K562 (cell line): ENCODE data around the gene SPTAN1. TPM values are rescaled to one million over a fixed set of nuclear protein-coding genes. Genes with fewer than 3 reads are reported as not detected.

Experiments
- CHD1 ChIP-seq: fragments of 200-600 bp; sonication (generic); IDR thresholded peaks from one replicate; pipeline ENCODE4 v1.6.1; 2012; ENCODE audit warnings: mild to moderate bottlenecking, moderate library complexity, low read length, inconsistent platforms
- DACH1 ChIP-seq: fragments of 450-650 bp; IDR thresholded peaks from 2 replicates; pipeline ENCODE4 v1.6.1; 2018; ENCODE audit not compliant: partially characterized antibody
- FOXM1 ChIP-seq, 2 experiments: fragments of 450-650 bp in 1 of 2; sonication (generic) in 1 of 2; formaldehyde crosslinking in 1 of 2; IDR thresholded peaks; 2 replicates each; pipeline versions ENCODE4 v1.6.1 to v1.9.0; 2017 to 2022; ENCODE audit warnings: low read depth in 2 of 2, mild to moderate bottlenecking in 2 of 2, missing genetic modification reagents in 1 of 2, moderate library complexity in 1 of 2
- FUS ChIP-seq: fragments of 200-400 bp; formaldehyde crosslinking; optimal IDR thresholded peaks from 2 replicates; pipeline ENCODE3; 2017; ENCODE audit warnings: low read depth, low read length
- HMGN3 ChIP-seq: IDR thresholded peaks from 2 replicates; pipeline ENCODE4 v1.6.1; 2011; ENCODE audit warnings: borderline replicate concordance, low read depth, mild to moderate bottlenecking, mixed read lengths, low read length; ENCODE audit not compliant: insufficient read length; ENCODE audit errors: extremely low read depth
- LARP7 ChIP-seq: fragments of 450-650 bp; IDR thresholded peaks from 2 replicates; pipeline ENCODE4 v1.6.1; 2016
- NCOA1 ChIP-seq: fragments of 450-650 bp; IDR thresholded peaks from 2 replicates; pipeline ENCODE4 v1.6.1; 2016; ENCODE audit warnings: low read depth
- NR4A1 ChIP-seq, 2 experiments: fragments of 250-450 bp in 1 of 2; fragments of 450-650 bp in 1 of 2; sonication (Bioruptor Pico) in 1 of 2; IDR thresholded peaks; 2 replicates each; pipeline versions ENCODE4 v1.4.0 to v1.6.1; 2016 to 2020; ENCODE audit warnings: mild to moderate bottlenecking in 2 of 2, missing compliant biosample characterization in 1 of 2, missing genetic modification characterization in 1 of 2, moderate library complexity in 1 of 2
- PTTG1 ChIP-seq: fragments of 450-650 bp; IDR thresholded peaks from 2 replicates; pipeline ENCODE4 v1.6.1; 2016; ENCODE audit warnings: low read depth, mild to moderate bottlenecking, missing genetic modification characterization, missing compliant biosample characterization
- RFX5 ChIP-seq: IDR thresholded peaks from 2 replicates; pipeline ENCODE4 v1.6.1; 2011; ENCODE audit warnings: low read depth, mild to moderate bottlenecking, improper control_type of control experiment, low read length
- TARDBP ChIP-seq: fragments of 450-650 bp; IDR thresholded peaks from 2 replicates; pipeline ENCODE4 v1.6.1; 2016
- ZNF124 ChIP-seq: sonication (generic); formaldehyde crosslinking; IDR thresholded peaks from 2 replicates; pipeline ENCODE4 v1.8.1; 2022; ENCODE audit warnings: missing genetic modification reagents
- ZNF239 ChIP-seq: fragments of 250-450 bp; sonication (Bioruptor Pico); IDR thresholded peaks from 2 replicates; pipeline ENCODE4 v1.4.0; 2020; ENCODE audit warnings: mild to moderate bottlenecking
- ZNF699 ChIP-seq: fragments of 250-450 bp; sonication (Bioruptor Pico); IDR thresholded peaks from 2 replicates; pipeline ENCODE4 v1.8.0; 2021; ENCODE audit warnings: mild to moderate bottlenecking, moderate library complexity; ENCODE audit not compliant: insufficient replicate concordance
- polyA plus RNA-seq, 8 experiments: library from polyadenylated mRNA; depleted of rRNA in 4 of 8; stranded (reverse) in 5 of 8; unstranded in 3 of 8; fragments of >200 nt; fragmentation: Nextera tagmentation in 2 of 8; fragmentation: Illumina TruSeq in 1 of 8; extraction: Ambion mirVana in 2 of 8; extraction: Trizol in 1 of 8; gene quantifications; 2 replicates each; pipeline versions ENCODE4 v1.2.1 to v1.2.3, GENCODE V29; 2011 to 2014; ENCODE audit warnings: inconsistent platforms in 1 of 8, missing spikeins in 1 of 8
- total RNA-seq, 7 experiments: library from RNA; depleted of rRNA in 6 of 7; stranded (reverse); fragments of >200 nt in 6 of 7; fragmentation: Illumina TruSeq in 2 of 7; extraction: Trizol in 2 of 7; gene quantifications; 2 replicates each; pipeline versions ENCODE4 v1.2.1 to v1.2.3, GENCODE V29; 2011 to 2021; ENCODE audit warnings: low replicate concordance in 1 of 7
- TF ChIP-seq, protein P1 (sequence below): fragments of 450-650 bp; IDR thresholded peaks from 2 replicates; pipeline ENCODE4 v1.6.1; 2014; ENCODE audit warnings: low read depth, mild to moderate bottlenecking, moderate library complexity, borderline replicate concordance
- TF ChIP-seq, protein P2 (sequence below), 2 experiments: fragments of 450-650 bp in 1 of 2; sonication (generic) in 1 of 2; formaldehyde crosslinking in 1 of 2; IDR thresholded peaks; 2 replicates each; pipeline versions ENCODE4 v1.7.1 to v1.9.0; 2016 to 2022; ENCODE audit warnings: inconsistent platforms in 1 of 2, mild to moderate bottlenecking in 1 of 2, missing genetic modification reagents in 1 of 2
- TF ChIP-seq, protein P3 (sequence below): fragments of 450-650 bp; IDR thresholded peaks from 2 replicates; pipeline ENCODE4 v1.6.1; 2016

SPTAN1 gene
- total and polyA plus RNA-seq, 9 of the 15 experiments (the other 6 are each of a cell fraction or from before 2014, with no cell fraction given), result 1.5 to 13.5 (median 6.8) TPM

DNA sequence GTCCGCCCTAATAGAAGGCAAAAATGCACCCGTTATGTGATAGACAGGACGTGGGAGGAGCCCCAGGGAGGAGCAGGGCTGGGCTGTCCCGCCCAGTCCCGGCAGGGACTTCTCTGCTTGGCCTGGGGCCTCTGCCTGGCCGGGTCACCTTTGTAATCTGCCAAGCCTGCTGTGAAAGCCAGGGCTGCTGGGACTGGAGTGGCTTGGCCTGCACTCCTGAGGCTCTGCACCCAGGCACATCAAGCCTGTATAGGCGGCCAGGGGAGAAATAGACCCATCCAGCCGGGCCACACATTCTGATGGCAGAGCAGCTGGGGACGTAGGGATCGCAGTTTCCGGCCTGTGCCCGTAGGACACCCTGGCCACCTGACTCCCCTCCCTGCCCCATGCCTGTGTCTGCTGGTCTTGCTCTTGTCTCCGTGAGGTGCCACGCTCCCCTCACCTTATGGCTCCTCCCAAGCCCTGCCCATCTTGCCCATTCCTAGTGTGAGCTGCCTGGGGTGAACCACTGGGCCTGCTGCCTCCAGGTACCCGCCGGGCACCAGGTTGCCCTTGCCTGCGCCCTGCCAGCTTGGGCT is 76.2 kb downstream of the SPTAN1 start (continued):
- no peak for TF ChIP-seq FOXM1 (IDR thresholded peaks at IDR 0.05; ENCODE audit: low read depth)
- TF ChIP-seq FOXM1 (CRISPR knock-in tag; IDR thresholded peaks at IDR 0.05; ENCODE audit: low read depth), result no peak
- no peak for TF ChIP-seq ZNF239 (CRISPR knock-in tag)
- TF ChIP-seq PTTG1 (tag), result no peak
- TF ChIP-seq NCOA1, result no peak
- no peak for TF ChIP-seq ZNF124
- no peak for TF ChIP-seq TARDBP
- no peak for TF ChIP-seq FUS
- no peak for TF ChIP-seq DACH1
- peak; percentile 7 for TF ChIP-seq HMGN3
- TF ChIP-seq, protein P1, sequence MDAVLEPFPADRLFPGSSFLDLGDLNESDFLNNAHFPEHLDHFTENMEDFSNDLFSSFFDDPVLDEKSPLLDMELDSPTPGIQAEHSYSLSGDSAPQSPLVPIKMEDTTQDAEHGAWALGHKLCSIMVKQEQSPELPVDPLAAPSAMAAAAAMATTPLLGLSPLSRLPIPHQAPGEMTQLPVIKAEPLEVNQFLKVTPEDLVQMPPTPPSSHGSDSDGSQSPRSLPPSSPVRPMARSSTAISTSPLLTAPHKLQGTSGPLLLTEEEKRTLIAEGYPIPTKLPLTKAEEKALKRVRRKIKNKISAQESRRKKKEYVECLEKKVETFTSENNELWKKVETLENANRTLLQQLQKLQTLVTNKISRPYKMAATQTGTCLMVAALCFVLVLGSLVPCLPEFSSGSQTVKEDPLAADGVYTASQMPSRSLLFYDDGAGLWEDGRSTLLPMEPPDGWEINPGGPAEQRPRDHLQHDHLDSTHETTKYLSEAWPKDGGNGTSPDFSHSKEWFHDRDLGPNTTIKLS, result no peak
- TF ChIP-seq, protein P2, sequence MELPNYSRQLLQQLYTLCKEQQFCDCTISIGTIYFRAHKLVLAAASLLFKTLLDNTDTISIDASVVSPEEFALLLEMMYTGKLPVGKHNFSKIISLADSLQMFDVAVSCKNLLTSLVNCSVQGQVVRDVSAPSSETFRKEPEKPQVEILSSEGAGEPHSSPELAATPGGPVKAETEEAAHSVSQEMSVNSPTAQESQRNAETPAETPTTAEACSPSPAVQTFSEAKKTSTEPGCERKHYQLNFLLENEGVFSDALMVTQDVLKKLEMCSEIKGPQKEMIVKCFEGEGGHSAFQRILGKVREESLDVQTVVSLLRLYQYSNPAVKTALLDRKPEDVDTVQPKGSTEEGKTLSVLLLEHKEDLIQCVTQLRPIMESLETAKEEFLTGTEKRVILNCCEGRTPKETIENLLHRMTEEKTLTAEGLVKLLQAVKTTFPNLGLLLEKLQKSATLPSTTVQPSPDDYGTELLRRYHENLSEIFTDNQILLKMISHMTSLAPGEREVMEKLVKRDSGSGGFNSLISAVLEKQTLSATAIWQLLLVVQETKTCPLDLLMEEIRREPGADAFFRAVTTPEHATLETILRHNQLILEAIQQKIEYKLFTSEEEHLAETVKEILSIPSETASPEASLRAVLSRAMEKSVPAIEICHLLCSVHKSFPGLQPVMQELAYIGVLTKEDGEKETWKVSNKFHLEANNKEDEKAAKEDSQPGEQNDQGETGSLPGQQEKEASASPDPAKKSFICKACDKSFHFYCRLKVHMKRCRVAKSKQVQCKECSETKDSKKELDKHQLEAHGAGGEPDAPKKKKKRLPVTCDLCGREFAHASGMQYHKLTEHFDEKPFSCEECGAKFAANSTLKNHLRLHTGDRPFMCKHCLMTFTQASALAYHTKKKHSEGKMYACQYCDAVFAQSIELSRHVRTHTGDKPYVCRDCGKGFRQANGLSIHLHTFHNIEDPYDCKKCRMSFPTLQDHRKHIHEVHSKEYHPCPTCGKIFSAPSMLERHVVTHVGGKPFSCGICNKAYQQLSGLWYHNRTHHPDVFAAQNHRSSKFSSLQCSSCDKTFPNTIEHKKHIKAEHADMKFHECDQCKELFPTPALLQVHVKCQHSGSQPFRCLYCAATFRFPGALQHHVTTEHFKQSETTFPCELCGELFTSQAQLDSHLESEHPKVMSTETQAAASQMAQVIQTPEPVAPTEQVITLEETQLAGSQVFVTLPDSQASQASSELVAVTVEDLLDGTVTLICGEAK (IDR thresholded peaks at IDR 0.05), result no peak
- TF ChIP-seq, protein P2 (CRISPR knock-in tag; IDR thresholded peaks at IDR 0.05), result no peak
- TF ChIP-seq NR4A1 (CRISPR knock-in tag; IDR thresholded peaks at IDR 0.05), result no peak
- no peak for TF ChIP-seq NR4A1 (tag; IDR thresholded peaks at IDR 0.05)
- TF ChIP-seq ZNF699 (CRISPR knock-in tag), result no peak
- TF ChIP-seq, protein P3, sequence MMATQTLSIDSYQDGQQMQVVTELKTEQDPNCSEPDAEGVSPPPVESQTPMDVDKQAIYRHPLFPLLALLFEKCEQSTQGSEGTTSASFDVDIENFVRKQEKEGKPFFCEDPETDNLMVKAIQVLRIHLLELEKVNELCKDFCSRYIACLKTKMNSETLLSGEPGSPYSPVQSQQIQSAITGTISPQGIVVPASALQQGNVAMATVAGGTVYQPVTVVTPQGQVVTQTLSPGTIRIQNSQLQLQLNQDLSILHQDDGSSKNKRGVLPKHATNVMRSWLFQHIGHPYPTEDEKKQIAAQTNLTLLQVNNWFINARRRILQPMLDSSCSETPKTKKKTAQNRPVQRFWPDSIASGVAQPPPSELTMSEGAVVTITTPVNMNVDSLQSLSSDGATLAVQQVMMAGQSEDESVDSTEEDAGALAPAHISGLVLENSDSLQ, result peak; percentile 86
- no peak for TF ChIP-seq RFX5
- no peak for TF ChIP-seq CHD1
- no peak for TF ChIP-seq LARP7
